22Rv1 (cell line): ENCODE results near the gene ATP1A1.

Experiments
- CTCF ChIP-seq: fragments of 450-650 bp; IDR thresholded peaks from 2 replicates; pipeline ENCODE4 v1.5.1; 2017; ENCODE audit warnings: mild to moderate bottlenecking
- ZFX ChIP-seq: fragments of 450-650 bp; IDR thresholded peaks from 2 replicates; pipeline ENCODE4 v1.6.1; 2017; ENCODE audit warnings: antibody characterized with exemption, borderline replicate concordance

GRCh38 chr1:116404699-116405098 lies 31.7 kb downstream of the ATP1A1 start:
- TF ChIP-seq CTCF, result no peak
- no peak for TF ChIP-seq ZFX
